DOHH2 (cell line): ENCODE data around the gene BABAM2.

Source experiments
- H3F3A ChIP-seq: fragments of 200-600 bp; sonication (generic), shearing (Covaris generic); 2 replicates; pipeline ENCODE4 v1.6.0; 2016; ENCODE audit warnings: antibody characterized with exemption, mild to moderate bottlenecking; ENCODE audit not compliant: control insufficient read depth, insufficient read depth
- H3K27ac ChIP-seq: fragments of 200-600 bp; sonication (generic); 2 replicates; pipeline ENCODE4 v1.5.1; 2014; ENCODE audit warnings: low read depth, mild to moderate bottlenecking, low read length, moderate library complexity
- H3K27me3 ChIP-seq: fragments of 200-600 bp; sonication (generic); 2 replicates; pipeline ENCODE4 v1.6.1; 2014; ENCODE audit warnings: mild to moderate bottlenecking, low read length, mixed read lengths; ENCODE audit not compliant: control insufficient read depth
- H3K36me3 ChIP-seq: fragments of 200-600 bp; sonication (generic); 2 replicates; pipeline ENCODE4 v1.6.1; 2014; ENCODE audit warnings: mild to moderate bottlenecking, low read length, moderate library complexity, mixed read lengths; ENCODE audit not compliant: control insufficient read depth
- H3K4me1 ChIP-seq: fragments of 200-600 bp; sonication (generic); 2 replicates; pipeline ENCODE4 v1.6.1; 2014; ENCODE audit warnings: mild to moderate bottlenecking, low read length, mixed read lengths; ENCODE audit not compliant: control insufficient read depth
- H3K4me2 ChIP-seq: fragments of 200-600 bp; sonication (generic); 2 replicates; pipeline ENCODE4 v1.6.0; 2014; ENCODE audit warnings: mild to moderate bottlenecking, low read length, moderate library complexity
- H3K4me3 ChIP-seq: fragments of 200-600 bp; sonication (generic); 2 replicates; pipeline ENCODE4 v1.5.1; 2014; ENCODE audit warnings: mild to moderate bottlenecking, low read length, mixed read lengths
- H3K79me2 ChIP-seq: fragments of 200-600 bp; sonication (generic); 2 replicates; pipeline ENCODE4 v1.6.1; 2014; ENCODE audit warnings: mild to moderate bottlenecking, low read length, mixed read lengths; ENCODE audit not compliant: control insufficient read depth
- H3K9me2 ChIP-seq: fragments of 200-600 bp; sonication (generic); replicated peaks from 2 replicates; pipeline ENCODE4 v1.6.1; 2014; ENCODE audit warnings: mild to moderate bottlenecking, low read length, mixed read lengths; ENCODE audit not compliant: control insufficient read depth
- H3K9me3 ChIP-seq: fragments of 200-600 bp; sonication (generic); 2 replicates; pipeline ENCODE4 v1.6.1; 2014; ENCODE audit warnings: antibody characterized with exemption, low read length, mixed read lengths; ENCODE audit not compliant: control insufficient read depth, insufficient read depth
- H4K20me1 ChIP-seq: fragments of 200-600 bp; sonication (generic); 2 replicates; pipeline ENCODE4 v1.6.0; 2014; ENCODE audit warnings: low read depth, mild to moderate bottlenecking, antibody characterized with exemption, low read length, moderate library complexity; ENCODE audit not compliant: control insufficient read depth, insufficient read depth
- EZH2phosphoT487 ChIP-seq: fragments of 200-600 bp; sonication (generic); IDR thresholded peaks from 2 replicates; pipeline ENCODE4 v1.6.1; 2017; ENCODE audit warnings: borderline replicate concordance, mild to moderate bottlenecking, antibody characterized with exemption, low read length, moderate library complexity, mixed read lengths
- TF ChIP-seq, protein P1 (sequence below): fragments of 200-600 bp; sonication (generic); IDR thresholded peaks from one replicate; pipeline ENCODE4 v1.5.1; 2014; ENCODE audit warnings: antibody characterized with exemption, mild to moderate bottlenecking, low read depth, low read length; ENCODE audit not compliant: poor library complexity, severe bottlenecking

BABAM2 gene

DNA sequence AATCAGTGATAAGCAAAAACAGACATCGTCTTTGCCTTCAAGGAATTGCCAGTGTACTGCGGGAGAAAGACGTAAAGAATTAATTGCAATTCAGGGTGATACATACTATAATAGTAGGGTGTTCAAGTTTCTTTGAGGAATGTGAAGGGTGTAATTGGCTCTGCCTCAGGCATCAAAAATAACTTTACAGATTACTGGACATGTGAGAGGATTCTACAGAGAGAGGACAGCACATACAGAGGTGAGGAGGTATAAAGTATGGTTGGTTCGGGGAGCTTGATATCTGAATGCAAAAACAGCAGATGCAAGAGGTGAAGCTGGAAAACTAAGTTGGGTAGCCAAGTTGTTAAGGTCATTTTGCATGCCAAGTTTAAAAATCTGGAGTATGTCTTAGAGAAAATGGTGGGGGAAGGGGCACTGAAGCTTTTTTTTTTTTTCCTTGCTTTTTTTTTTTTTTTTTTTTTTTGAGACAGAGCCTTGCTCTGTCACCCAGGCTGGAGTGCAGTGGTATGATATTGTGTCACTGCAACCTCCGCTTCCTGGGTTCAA, 274.6 kb downstream of the BABAM2 start:
- TF ChIP-seq, protein P1, sequence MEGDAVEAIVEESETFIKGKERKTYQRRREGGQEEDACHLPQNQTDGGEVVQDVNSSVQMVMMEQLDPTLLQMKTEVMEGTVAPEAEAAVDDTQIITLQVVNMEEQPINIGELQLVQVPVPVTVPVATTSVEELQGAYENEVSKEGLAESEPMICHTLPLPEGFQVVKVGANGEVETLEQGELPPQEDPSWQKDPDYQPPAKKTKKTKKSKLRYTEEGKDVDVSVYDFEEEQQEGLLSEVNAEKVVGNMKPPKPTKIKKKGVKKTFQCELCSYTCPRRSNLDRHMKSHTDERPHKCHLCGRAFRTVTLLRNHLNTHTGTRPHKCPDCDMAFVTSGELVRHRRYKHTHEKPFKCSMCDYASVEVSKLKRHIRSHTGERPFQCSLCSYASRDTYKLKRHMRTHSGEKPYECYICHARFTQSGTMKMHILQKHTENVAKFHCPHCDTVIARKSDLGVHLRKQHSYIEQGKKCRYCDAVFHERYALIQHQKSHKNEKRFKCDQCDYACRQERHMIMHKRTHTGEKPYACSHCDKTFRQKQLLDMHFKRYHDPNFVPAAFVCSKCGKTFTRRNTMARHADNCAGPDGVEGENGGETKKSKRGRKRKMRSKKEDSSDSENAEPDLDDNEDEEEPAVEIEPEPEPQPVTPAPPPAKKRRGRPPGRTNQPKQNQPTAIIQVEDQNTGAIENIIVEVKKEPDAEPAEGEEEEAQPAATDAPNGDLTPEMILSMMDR: no peak
- TF ChIP-seq EZH2phosphoT487: no peak
- H3K27ac ChIP-seq: no peak overlapping the region
- no peak overlapping the region for H3K4me2 ChIP-seq
- H3K9me3 ChIP-seq: no peaks in the 10 kb centered on the region
- H3K4me1 ChIP-seq: no peaks in the 10 kb centered on the region
- no peaks in the 10 kb centered on the region for H3K9me2 ChIP-seq
- H3K4me3 ChIP-seq: no peak overlapping the region
- no peaks in the 10 kb centered on the region for H4K20me1 ChIP-seq
- no peaks in the 10 kb centered on the region for H3F3A ChIP-seq
- no peaks in the 10 kb centered on the region for H3K79me2 ChIP-seq
- H3K36me3 ChIP-seq: no peaks in the 10 kb centered on the region
- H3K27me3 ChIP-seq: no peaks in the 10 kb centered on the region

DNA sequence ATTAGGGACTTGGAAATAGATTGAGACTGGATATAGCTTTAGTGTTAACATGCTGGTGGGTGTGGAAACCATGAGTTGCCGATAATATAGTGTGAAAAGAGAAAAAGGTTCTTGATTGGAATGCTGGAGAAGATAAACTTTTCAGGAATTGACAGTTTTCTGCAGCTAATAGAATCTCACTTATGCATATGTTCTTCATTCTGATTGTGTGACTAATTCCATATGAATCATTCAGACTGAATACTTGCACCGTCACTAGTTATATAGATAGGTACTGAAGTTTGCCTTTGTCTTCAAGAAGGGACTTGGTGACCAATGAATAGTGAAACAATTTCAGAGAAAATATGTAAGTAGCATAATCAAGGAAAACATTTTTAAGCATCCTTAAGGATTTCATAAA, 276.4 kb downstream of the BABAM2 start:
- TF ChIP-seq EZH2phosphoT487: no peak
- TF ChIP-seq, protein P1: no peak
- Histone ChIP-seq H4K20me1 (no peaks in the 10 kb centered on the region), H3K27me3 (no peaks in the 10 kb centered on the region), H3K4me3 (no peak overlapping the region), H3K79me2 (no peaks in the 10 kb centered on the region), H3K36me3 (no peaks in the 10 kb centered on the region), H3K4me1 (no peaks in the 10 kb centered on the region), H3K9me3 (no peaks in the 10 kb centered on the region), H3K9me2 (no peaks in the 10 kb centered on the region), H3K4me2 (no peak overlapping the region), H3F3A (no peaks in the 10 kb centered on the region), H3K27ac (no peak overlapping the region)

DNA sequence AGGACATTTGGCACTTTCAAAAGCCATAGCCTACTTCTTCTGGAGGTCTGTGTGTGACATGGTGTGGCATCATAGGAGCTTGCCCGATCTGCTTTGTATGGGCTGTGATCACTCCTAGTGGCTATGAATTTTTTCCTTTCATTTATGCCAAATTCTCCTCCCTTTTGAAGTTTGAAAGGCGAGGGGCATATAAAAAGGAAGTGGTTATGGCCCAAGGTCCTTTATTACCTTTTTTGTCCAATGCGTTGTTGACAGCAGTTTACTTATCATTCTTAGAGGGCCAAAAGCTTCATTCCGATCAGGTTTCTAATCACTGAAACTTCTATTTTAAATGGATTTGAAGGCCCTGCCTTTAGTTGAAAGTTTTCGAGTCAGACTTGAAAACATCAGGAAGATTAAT, 277.8 kb downstream of the BABAM2 start:
- no peak overlapping the region for H3K4me2 ChIP-seq
- H4K20me1 ChIP-seq: no peaks in the 10 kb centered on the region
- TF ChIP-seq EZH2phosphoT487: no peak
- TF ChIP-seq, protein P1: no peak
- H3K27me3 ChIP-seq: no peaks in the 10 kb centered on the region
- no peaks in the 10 kb centered on the region for H3K4me1 ChIP-seq
- H3K9me2 ChIP-seq: no peaks in the 10 kb centered on the region
- H3K27ac ChIP-seq: no peak overlapping the region
- no peak overlapping the region for H3K4me3 ChIP-seq
- H3F3A ChIP-seq: no peaks in the 10 kb centered on the region
- no peaks in the 10 kb centered on the region for H3K36me3 ChIP-seq
- no peaks in the 10 kb centered on the region for H3K9me3 ChIP-seq
- H3K79me2 ChIP-seq: no peaks in the 10 kb centered on the region

DNA sequence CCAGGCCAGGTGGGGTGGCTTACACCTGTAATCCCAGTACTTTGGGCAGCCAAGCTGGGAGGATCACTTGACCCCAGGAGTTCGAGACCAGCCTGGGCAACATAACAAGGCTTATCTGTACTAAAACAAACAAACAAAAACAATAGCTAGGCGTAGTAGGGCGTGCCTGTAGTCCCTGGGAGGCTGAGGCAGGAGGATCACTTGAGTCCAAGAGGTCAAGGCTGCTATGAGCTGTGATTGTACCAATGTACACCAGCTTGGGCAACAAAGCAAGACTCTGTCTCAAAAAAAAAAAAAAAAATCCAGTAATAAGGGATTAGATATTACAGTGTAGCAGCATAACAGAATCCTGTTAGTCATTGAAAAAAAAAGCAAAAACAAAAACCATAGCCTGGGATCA, 279.0 kb downstream of the BABAM2 start:
- TF ChIP-seq, protein P1: no peak
- no peak for TF ChIP-seq EZH2phosphoT487
- H3K36me3 ChIP-seq: no peaks in the 10 kb centered on the region

More for the DNA sequence above, 279.0 kb downstream of the BABAM2 start:
- H3K27ac ChIP-seq: no peak overlapping the region
- no peaks in the 10 kb centered on the region for H3K9me2 ChIP-seq
- H3K27me3 ChIP-seq: no peaks in the 10 kb centered on the region
- no peaks in the 10 kb centered on the region for H3K79me2 ChIP-seq
- no peak overlapping the region for H3K4me3 ChIP-seq
- H3K9me3 ChIP-seq: no peaks in the 10 kb centered on the region
- no peaks in the 10 kb centered on the region for H4K20me1 ChIP-seq
- no peaks in the 10 kb centered on the region for H3K4me1 ChIP-seq
- H3K4me2 ChIP-seq: no peak overlapping the region
- no peaks in the 10 kb centered on the region for H3F3A ChIP-seq
